Mucosa of stomach (tissue), 1 donor: ENCODE data around the gene MKI67.
"Not testable (repeated sequence)": the region's sequence is repeated elsewhere in the genome, so short reads cannot be mapped to it uniquely, and the experiment has no call there.

ENCODE experiments used
- H3K27me3 ChIP-seq: one replicate; pipeline ENCODE4 v1.7.0; 2013; ENCODE audit warnings: mild to moderate bottlenecking, low read length; ENCODE audit not compliant: control insufficient read depth, insufficient read depth
- H3K36me3 ChIP-seq: one replicate; pipeline ENCODE4 v1.7.0; 2013; ENCODE audit warnings: low read length; ENCODE audit not compliant: control insufficient read depth, insufficient read depth
- H3K4me1 ChIP-seq: one replicate; pipeline ENCODE4 v1.7.0; 2013; ENCODE audit warnings: mild to moderate bottlenecking, low read length; ENCODE audit not compliant: control insufficient read depth, insufficient read depth
- H3K4me3 ChIP-seq: one replicate; pipeline ENCODE4 v1.7.0; 2013; ENCODE audit warnings: low read length
- H3K9ac ChIP-seq: one replicate; pipeline ENCODE4 v1.7.0; 2013; ENCODE audit warnings: mild to moderate bottlenecking, low read length, moderate library complexity
- H3K9me3 ChIP-seq: one replicate; pipeline ENCODE4 v1.7.0; 2013; ENCODE audit warnings: mild to moderate bottlenecking, low read length, moderate library complexity; ENCODE audit not compliant: control insufficient read depth
- donor health status: Pancreatic carcinoma.

The MKI67 gene

GRCh38 chr10:128125944-128126764 lies at the start of gene MKI67:
Gene MKI67 (minus strand): TSS chr10:128126423. CDS start chr10:128125667, 756 bp downstream.
- H3K4me1 ChIP-seq, result no peaks in the 10 kb centered on the region
- peak within 1 kb of the TSS; percentile 52 for H3K4me3 ChIP-seq
- H3K27me3 ChIP-seq, result peaks cover 5% of the 10 kb centered on the region
- peak within 1 kb of the TSS; percentile 56 for H3K9ac ChIP-seq
- H3K9me3 ChIP-seq, result no peaks in the 10 kb centered on the region
- no peaks in the 10 kb centered on the region for H3K36me3 ChIP-seq

- Histone ChIP-seq H3K4me1 (no peaks in the 10 kb centered on the region), H3K27me3 (no peaks in the 10 kb centered on the region), H3K9me3 (no peaks in the 10 kb centered on the region), H3K4me3 (no peak overlapping the region), H3K36me3 (no peaks in the 10 kb centered on the region), H3K9ac (no peak overlapping the region)
These were observed 48.6 kb upstream of the MKI67 start for GRCh38 chr10:128174581-128175559.

GRCh38 chr10:128173386-128173785 lies 47.2 kb upstream of the MKI67 start:
- Histone ChIP-seq H3K9me3 (no peaks in the 10 kb centered on the region), H3K9ac (no peak overlapping the region), H3K4me1 (no peaks in the 10 kb centered on the region), H3K36me3 (no peaks in the 10 kb centered on the region), H3K4me3 (no peak overlapping the region), H3K27me3 (peaks cover 3% of the 10 kb centered on the region)

- peaks cover 3% of the 10 kb centered on the region for H3K27me3 ChIP-seq
- H3K9ac ChIP-seq, result no peak overlapping the region
- H3K9me3 ChIP-seq, result no peaks in the 10 kb centered on the region
- H3K4me3 ChIP-seq, result no peak overlapping the region
- H3K4me1 ChIP-seq, result no peaks in the 10 kb centered on the region
- H3K36me3 ChIP-seq, result no peaks in the 10 kb centered on the region
These were observed 46.5 kb upstream of the MKI67 start for GRCh38 chr10:128172756-128173155.

- peaks cover 3% of the 10 kb centered on the region for H3K27me3 ChIP-seq
- H3K4me1 ChIP-seq, result no peaks in the 10 kb centered on the region
- H3K36me3 ChIP-seq, result no peaks in the 10 kb centered on the region
- no peak overlapping the region for H3K9ac ChIP-seq
- no peaks in the 10 kb centered on the region for H3K9me3 ChIP-seq
- no peak overlapping the region for H3K4me3 ChIP-seq
These were observed 43.7 kb upstream of the MKI67 start for GRCh38 chr10:128169811-128170379.

- Histone ChIP-seq H3K4me1 (no peaks in the 10 kb centered on the region), H3K4me3 (no peak overlapping the region), H3K9ac (no peak overlapping the region), H3K36me3 (no peaks in the 10 kb centered on the region), H3K27me3 (peaks cover 3% of the 10 kb centered on the region), H3K9me3 (no peaks in the 10 kb centered on the region)
These were observed 41.8 kb upstream of the MKI67 start for GRCh38 chr10:128167926-128168520.

- not testable (repeated sequence) for H3K36me3 ChIP-seq, H3K9me3 ChIP-seq, H3K4me3 ChIP-seq, H3K4me1 ChIP-seq, H3K9ac ChIP-seq, H3K27me3 ChIP-seq
These were observed 40.9 kb upstream of the MKI67 start for GRCh38 chr10:128167123-128167522.

GRCh38 chr10:128166151-128166550 lies 39.9 kb upstream of the MKI67 start:
- no peaks in the 10 kb centered on the region for H3K4me1 ChIP-seq
- H3K9ac ChIP-seq, result no peak overlapping the region
- no peaks in the 10 kb centered on the region for H3K36me3 ChIP-seq
- no peak overlapping the region for H3K4me3 ChIP-seq
- no peaks in the 10 kb centered on the region for H3K9me3 ChIP-seq
- peaks cover 3% of the 10 kb centered on the region for H3K27me3 ChIP-seq

GRCh38 chr10:128165536-128165935 lies 39.3 kb upstream of the MKI67 start:
- Histone ChIP-seq H3K9me3 (no peaks in the 10 kb centered on the region), H3K4me1 (no peaks in the 10 kb centered on the region), H3K27me3 (peaks cover 3% of the 10 kb centered on the region), H3K9ac (no peak overlapping the region), H3K4me3 (no peak overlapping the region), H3K36me3 (no peaks in the 10 kb centered on the region)

GRCh38 chr10:128163701-128164100 lies 37.5 kb upstream of the MKI67 start:
- H3K4me1 ChIP-seq, result no peaks in the 10 kb centered on the region
- no peaks in the 10 kb centered on the region for H3K36me3 ChIP-seq
- H3K9me3 ChIP-seq, result no peaks in the 10 kb centered on the region
- no peak overlapping the region for H3K4me3 ChIP-seq
- no peak overlapping the region for H3K9ac ChIP-seq
- no peaks in the 10 kb centered on the region for H3K27me3 ChIP-seq

GRCh38 chr10:128161031-128161430 lies 34.8 kb upstream of the MKI67 start:
- no peaks in the 10 kb centered on the region for H3K27me3 ChIP-seq
- no peaks in the 10 kb centered on the region for H3K9me3 ChIP-seq
- H3K36me3 ChIP-seq, result no peaks in the 10 kb centered on the region
- H3K4me3 ChIP-seq, result no peak overlapping the region
- H3K4me1 ChIP-seq, result peaks cover 12% of the 10 kb centered on the region
- H3K9ac ChIP-seq, result no peak overlapping the region
